Left lobe of liver (tissue), 2 donors: ENCODE data around the gene GADD45B. TPM values are rescaled to one million over a fixed set of nuclear protein-coding genes. Genes with fewer than 3 reads are reported as not detected.

ENCODE experiments used
- ATAC-seq: fragments of 200-7000 bp; cut with Tn5 transposase; one replicate; pipeline ENCODE4 v1.9.1; 2020; ENCODE audit warnings: mild to moderate bottlenecking, moderate library complexity
- DNase-seq: peaks from one replicate; pipeline ENCODE4 v3.0.0-alpha.2; 2020; ENCODE audit warnings: low spot score
- total RNA-seq: library from RNA; stranded (reverse); gene quantifications from one replicate; pipeline ENCODE4 v1.2.1, GENCODE V29; 2021
- donor health status: DM: no; HTN: no; CAD: no; lungs with moderate emphysema.
- donor health status: DM: no; HTN: yes; CAD: no.

Gene GADD45B
- 52.1 TPM for total RNA-seq

- ATAC-seq = peak; percentile 66
- peak; percentile 99 for DNase-seq
Measured at GRCh38 chr19:2475702-2476450, at the start of gene GADD45B. Gene GADD45B (plus strand): TSS chr19:2476127. CDS start chr19:2476359, 232 bp downstream.

GRCh38 chr19:2426611-2427428 lies 49.1 kb upstream of the GADD45B start:
- DNase-seq (peak; percentile 74), ATAC-seq (peak; percentile 56)

GRCh38 chr19:2427429-2428320 lies 48.3 kb upstream of the GADD45B start, which contains the start of gene TIMM13:
Gene TIMM13 (minus strand): TSS chr19:2427586. CDS start chr19:2427533, 53 bp downstream.
- peak; percentile 98 for DNase-seq
- peak; percentile 91 for ATAC-seq

- DNase-seq (peak; percentile 55), ATAC-seq (peak; percentile 25)
Measured at GRCh38 chr19:2428321-2428690, 47.6 kb upstream of the GADD45B start.

GRCh38 chr19:2428756-2429711 lies 46.9 kb upstream of the GADD45B start:
- peak; percentile 44 for DNase-seq
- ATAC-seq = no peak

GRCh38 chr19:2429917-2430535 lies 45.9 kb upstream of the GADD45B start:
- no peak for ATAC-seq
- DNase-seq = no peak

- ATAC-seq = no peak
- DNase-seq = no peak
Measured at GRCh38 chr19:2431318-2432055, 44.4 kb upstream of the GADD45B start.

GRCh38 chr19:2432131-2432848 lies 43.6 kb upstream of the GADD45B start:
- DNase-seq = no peak
- no peak for ATAC-seq

GRCh38 chr19:2433854-2434253 lies 42.1 kb upstream of the GADD45B start:
- ATAC-seq (no peak), DNase-seq (no peak)

GRCh38 chr19:2434267-2434666 lies 41.7 kb upstream of the GADD45B start:
- no peak for ATAC-seq
- DNase-seq = no peak

GRCh38 chr19:2434721-2435265 lies 41.1 kb upstream of the GADD45B start:
- no peak for ATAC-seq
- DNase-seq = no peak

- ATAC-seq (no peak), DNase-seq (no peak)
Measured at GRCh38 chr19:2436384-2436783, 39.5 kb upstream of the GADD45B start.

GRCh38 chr19:2436926-2437325 lies 39.0 kb upstream of the GADD45B start:
- ATAC-seq = no peak
- no peak for DNase-seq

- ATAC-seq (no peak), DNase-seq (no peak)
Measured at GRCh38 chr19:2438178-2438577, 37.7 kb upstream of the GADD45B start.

- no peak for DNase-seq
- no peak for ATAC-seq
Measured at GRCh38 chr19:2440515-2440914, 35.4 kb upstream of the GADD45B start.

GRCh38 chr19:2441096-2441752 lies 34.7 kb upstream of the GADD45B start:
- ATAC-seq = no peak
- DNase-seq = no peak

- DNase-seq = no peak
- no peak for ATAC-seq
Measured at GRCh38 chr19:2443116-2443784, 32.7 kb upstream of the GADD45B start.
